A549 (cell line): ENCODE results near the gene CRADD. TPM values are rescaled to one million over a fixed set of nuclear protein-coding genes. Genes with fewer than 3 reads are reported as not detected.

Experiments
- ATAC-seq, 2 experiments: fragments of 200-7000 bp in 1 of 2; fragments of >200 bp in 1 of 2; cut with Nextera tagmentation in 1 of 2; cut with Tn5 transposase in 1 of 2; 3 replicates each; pipeline versions ENCODE4 v1.8.0 to v1.9.1; 2018 to 2020; ENCODE audit warnings: mild to moderate bottlenecking in 1 of 2, moderate library complexity in 1 of 2
- CTCF ChIA-PET: fragments of 300-600 bp; sonication (Branson Sonifier 250); formaldehyde crosslinking; extraction: SDS; loops from one replicate; lab custom pipeline; 2021; ENCODE audit warnings: antibody characterized with exemption, inconsistent platforms; lab: Yijun Ruan, JAX
- POLR2A ChIA-PET: fragments of 350-600 bp; formaldehyde crosslinking; extraction: SDS; loops from one replicate; lab custom pipeline; 2021; ENCODE audit warnings: antibody characterized with exemption, inconsistent platforms; lab: Yijun Ruan, JAX
- DNase-seq, 2 experiments: peaks; one replicate each; pipeline versions ENCODE4 v3.0.0 to v3.0.0-alpha.2; 2011 to 2016; ENCODE audit warnings: low read depth in 1 of 2, low spot score in 1 of 2
- FAIRE-seq: peaks from 2 replicates; lab custom pipeline; 2011; peaks lifted over from hg19 to GRCh38; lab: Jason Lieb, UNC
- H3K27ac ChIP-seq, 2 experiments: fragments of >200 bp; sonication (Bioruptor Twin); formaldehyde crosslinking; 3 replicates each; pipeline ENCODE4 v1.5.1; 2016 to 2017
- H3K4me1 ChIP-seq: fragments of >200 bp; sonication (Bioruptor Twin); formaldehyde crosslinking; 3 replicates; pipeline ENCODE4 v1.6.1; 2016
- H3K4me2 ChIP-seq: fragments of >200 bp; sonication (Bioruptor Twin); formaldehyde crosslinking; 3 replicates; pipeline ENCODE4 v1.6.1; 2016
- H3K4me3 ChIP-seq: fragments of >200 bp; sonication (Bioruptor Twin); formaldehyde crosslinking; 3 replicates; pipeline ENCODE4 v1.5.1; 2016
- H3K9me3 ChIP-seq: fragments of >200 bp; sonication (Bioruptor Twin); formaldehyde crosslinking; 3 replicates; pipeline ENCODE4 v1.6.1; 2016
- BHLHE40 ChIP-seq: IDR thresholded peaks from 2 replicates; pipeline ENCODE4 v1.6.1; 2012; ENCODE audit warnings: low read depth, low read length, inconsistent platforms
- CBX2 ChIP-seq: fragments of 200-600 bp; sonication (generic); IDR thresholded peaks from 2 replicates; pipeline ENCODE4 v1.6.1; 2016; ENCODE audit warnings: low read depth, mild to moderate bottlenecking, borderline replicate concordance
- CBX8 ChIP-seq: fragments of 200-600 bp; sonication (generic); IDR thresholded peaks from 2 replicates; pipeline ENCODE4 v1.6.1; 2016
- CHD4 ChIP-seq: fragments of 200-600 bp; sonication (generic); IDR thresholded peaks from 2 replicates; pipeline ENCODE4 v1.6.1; 2016; ENCODE audit warnings: antibody characterized with exemption, mild to moderate bottlenecking, borderline replicate concordance
- FOSB ChIP-seq: fragments of 250-450 bp; sonication (Bioruptor Pico); IDR thresholded peaks from 2 replicates; pipeline ENCODE4 v1.5.0; 2020; ENCODE audit warnings: mild to moderate bottlenecking, moderate library complexity
- FOXS1 ChIP-seq: fragments of 250-450 bp; sonication (Bioruptor Pico); IDR thresholded peaks from 2 replicates; pipeline ENCODE4 v1.5.0; 2020; ENCODE audit warnings: mild to moderate bottlenecking, moderate library complexity
- HDAC2 ChIP-seq: fragments of 200-600 bp; sonication (generic); IDR thresholded peaks from 2 replicates; pipeline ENCODE4 v1.6.1; 2016
- HEYL ChIP-seq: fragments of 250-450 bp; sonication (Bioruptor Pico); IDR thresholded peaks from 2 replicates; pipeline ENCODE4 v1.8.0; 2021; ENCODE audit warnings: mild to moderate bottlenecking, moderate library complexity
- HOXA7 ChIP-seq: fragments of 250-450 bp; sonication (Bioruptor Pico); IDR thresholded peaks from 2 replicates; pipeline ENCODE4 v1.5.0; 2020; ENCODE audit warnings: mild to moderate bottlenecking, moderate library complexity
- JUN ChIP-seq, 2 experiments: fragments of >200 bp; sonication (Bioruptor Twin); formaldehyde crosslinking; IDR thresholded peaks; 2 replicates in 1 of 2; 3 replicates in 1 of 2; pipeline ENCODE4 v1.6.1; 2016 to 2017
- JUNB ChIP-seq: fragments of >200 bp; sonication (Bioruptor Twin); formaldehyde crosslinking; IDR thresholded peaks from 2 replicates; pipeline ENCODE4 v1.6.1; 2016
- KDM1A ChIP-seq: fragments of 200-600 bp; sonication (generic); IDR thresholded peaks from 2 replicates; pipeline ENCODE4 v1.6.1; 2016; ENCODE audit warnings: low read depth, mild to moderate bottlenecking
- KDM5A ChIP-seq: fragments of 200-600 bp; sonication (generic); IDR thresholded peaks from 2 replicates; pipeline ENCODE4 v1.6.1; 2016; ENCODE audit warnings: antibody characterized with exemption, mild to moderate bottlenecking
- RAD21 ChIP-seq, 2 experiments: fragments of >200 bp in 1 of 2; sonication (Bioruptor Twin) in 1 of 2; formaldehyde crosslinking in 1 of 2; IDR thresholded peaks in 1 of 2; conservative IDR thresholded peaks in 1 of 2; 2 replicates in 1 of 2; 3 replicates in 1 of 2; pipeline ENCODE4 v1.6.1; 2012 to 2018; ENCODE audit warnings: inconsistent platforms in 1 of 2
- SREBF2 ChIP-seq: fragments of 450-650 bp; IDR thresholded peaks from 2 replicates; pipeline ENCODE4 v1.6.1; 2014; ENCODE audit warnings: mild to moderate bottlenecking, moderate library complexity
- ZNF302 ChIP-seq: fragments of 250-450 bp; sonication (Bioruptor Pico); IDR thresholded peaks from 2 replicates; pipeline ENCODE4 v1.9.0; 2021; ENCODE audit warnings: inconsistent platforms, mild to moderate bottlenecking, moderate library complexity
- WGBS: methylation state at CpG from one replicate; pipeline ENCODE4 v1.1.6; 2017; ENCODE audit errors: missing lambda C conversion rate; 5-methylcytosine and 5-hydroxymethylcytosine counted together
- polyA plus RNA-seq, 4 experiments: library from polyadenylated mRNA; depleted of rRNA in 3 of 4; stranded (reverse); fragments of >200 nt; fragmentation: RNase III in 1 of 4; extraction: RNeasy Plus Mini Kit Qiagen cat#74134 plus additional on column Dnase treatment in 1 of 4; gene quantifications; 2 replicates in 3 of 4; 3 replicates in 1 of 4; pipeline ENCODE4 v1.2.3, GENCODE V29; 2011 to 2017
- TF ChIP-seq, protein P1 (sequence below): fragments of >200 bp; sonication (Bioruptor Twin); formaldehyde crosslinking; IDR thresholded peaks from 3 replicates; pipeline ENCODE4 v1.6.1; 2016
- TF ChIP-seq, protein P2 (sequence below): fragments of >200 bp; sonication (Bioruptor Twin); formaldehyde crosslinking; IDR thresholded peaks from 3 replicates; pipeline ENCODE4 v1.5.1; 2016
- TF ChIP-seq, protein P3 (sequence below): fragments of 150-350 bp; IDR thresholded peaks from 2 replicates; pipeline ENCODE4 v1.6.1; 2014; ENCODE audit warnings: low read depth, mild to moderate bottlenecking, low read length
- TF ChIP-seq, protein P4 (sequence below): fragments of 250-450 bp; sonication (Bioruptor Pico); IDR thresholded peaks from 2 replicates; pipeline ENCODE4 v1.5.0; 2020; ENCODE audit warnings: low read depth, mild to moderate bottlenecking, moderate library complexity
- TF ChIP-seq, protein P5 (sequence below): fragments of >200 bp; sonication (Bioruptor Twin); formaldehyde crosslinking; IDR thresholded peaks from 2 replicates; pipeline ENCODE4 v1.6.1; 2016

CRADD gene
- polyA plus RNA-seq, 2 of the 4 experiments (the other 2 are of a cell fraction): 13.2 to 23.0 TPM

DNA sequence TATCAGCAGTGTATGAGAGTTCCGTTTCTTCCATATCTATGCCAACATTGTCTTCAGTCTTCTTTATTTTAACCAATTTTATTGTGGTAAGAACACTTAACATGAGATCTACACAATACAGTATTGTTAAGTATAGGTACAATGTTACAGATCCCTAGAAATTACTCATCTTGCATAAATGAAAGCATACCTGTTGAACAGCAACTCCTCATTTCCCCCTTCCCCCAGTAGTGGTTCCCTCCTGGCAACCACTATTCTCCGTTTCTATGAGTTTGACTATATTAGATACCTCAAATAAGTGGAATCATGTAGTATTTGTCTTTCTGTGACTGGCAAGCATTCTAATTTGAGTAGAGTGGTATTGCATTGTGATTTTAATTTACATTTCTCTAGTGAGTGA, 150.5 kb downstream of the CRADD start:
- WGBS: 89% methylated on average over 2 of the region's 2 CpGs
- Histone ChIP-seq H3K4me1 (peaks cover 13% of the 10 kb centered on the region; the same call in 2 of the 3 replicates), H3K9me3 (no peaks in the 10 kb centered on the region), H3K4me2 (no peak overlapping the region), H3K27ac (no peak overlapping the region), H3K4me3 (no peak overlapping the region)
- no peak for DNase-seq
- TF ChIP-seq, protein P1, sequence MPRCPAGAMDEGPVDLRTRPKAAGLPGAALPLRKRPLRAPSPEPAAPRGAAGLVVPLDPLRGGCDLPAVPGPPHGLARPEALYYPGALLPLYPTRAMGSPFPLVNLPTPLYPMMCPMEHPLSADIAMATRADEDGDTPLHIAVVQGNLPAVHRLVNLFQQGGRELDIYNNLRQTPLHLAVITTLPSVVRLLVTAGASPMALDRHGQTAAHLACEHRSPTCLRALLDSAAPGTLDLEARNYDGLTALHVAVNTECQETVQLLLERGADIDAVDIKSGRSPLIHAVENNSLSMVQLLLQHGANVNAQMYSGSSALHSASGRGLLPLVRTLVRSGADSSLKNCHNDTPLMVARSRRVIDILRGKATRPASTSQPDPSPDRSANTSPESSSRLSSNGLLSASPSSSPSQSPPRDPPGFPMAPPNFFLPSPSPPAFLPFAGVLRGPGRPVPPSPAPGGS: no peak
- TF ChIP-seq HDAC2 (no peak), CHD4 (no peak), JUNB (no peak), HEYL (CRISPR knock-in tag) (no peak), RAD21 (conservative IDR thresholded peaks at IDR 0.05 in 1 of 2, IDR thresholded peaks at IDR 0.05 in 1 of 2) (no peak), KDM1A (no peak), BHLHE40 (no peak)
- no peak for ATAC-seq
- CTCF ChIA-PET: interaction anchor here (0.6 to 1.4 kb wide), 3 partner anchors 11 to 22 kb away, joined by 3 read pairs; no protein-coding TSS in a partner anchor
- POLR2A ChIA-PET: no interaction called here
- FAIRE-seq: no peak

DNA sequence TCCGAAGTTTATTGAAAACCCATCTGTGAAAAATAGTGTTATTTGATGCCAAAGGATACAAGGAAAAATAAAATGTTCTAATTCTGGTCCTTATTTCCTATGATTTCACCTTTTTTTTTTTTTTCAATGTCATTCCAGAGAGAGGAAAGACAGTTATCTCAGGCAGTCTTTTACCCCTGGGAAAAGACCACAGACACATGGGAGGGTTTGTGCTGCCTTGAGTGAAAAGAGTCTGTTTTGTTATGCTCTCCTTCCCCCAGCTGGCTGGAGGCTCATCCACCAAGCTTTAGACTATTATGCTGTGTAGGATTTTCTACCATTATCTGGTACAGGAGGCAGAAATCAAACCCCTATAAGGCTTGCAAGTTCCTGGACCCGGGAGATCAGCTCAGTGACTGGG, 151.8 kb downstream of the CRADD start:
- FAIRE-seq: no peak
- Histone ChIP-seq H3K27ac (no peak overlapping the region), H3K9me3 (no peaks in the 10 kb centered on the region), H3K4me1 (peaks cover 10% of the 10 kb centered on the region; the same call in 2 of the 3 replicates), H3K4me2 (no peak overlapping the region), H3K4me3 (no peak overlapping the region)
- POLR2A ChIA-PET: no interaction called here
- CTCF ChIA-PET: interaction anchor here (0.6 to 1.9 kb wide), 4 partner anchors 10 to 441 kb away, joined by 3 to 7 read pairs (median 4); no protein-coding TSS in a partner anchor
- ATAC-seq: no peak
- TF ChIP-seq, protein P2, sequence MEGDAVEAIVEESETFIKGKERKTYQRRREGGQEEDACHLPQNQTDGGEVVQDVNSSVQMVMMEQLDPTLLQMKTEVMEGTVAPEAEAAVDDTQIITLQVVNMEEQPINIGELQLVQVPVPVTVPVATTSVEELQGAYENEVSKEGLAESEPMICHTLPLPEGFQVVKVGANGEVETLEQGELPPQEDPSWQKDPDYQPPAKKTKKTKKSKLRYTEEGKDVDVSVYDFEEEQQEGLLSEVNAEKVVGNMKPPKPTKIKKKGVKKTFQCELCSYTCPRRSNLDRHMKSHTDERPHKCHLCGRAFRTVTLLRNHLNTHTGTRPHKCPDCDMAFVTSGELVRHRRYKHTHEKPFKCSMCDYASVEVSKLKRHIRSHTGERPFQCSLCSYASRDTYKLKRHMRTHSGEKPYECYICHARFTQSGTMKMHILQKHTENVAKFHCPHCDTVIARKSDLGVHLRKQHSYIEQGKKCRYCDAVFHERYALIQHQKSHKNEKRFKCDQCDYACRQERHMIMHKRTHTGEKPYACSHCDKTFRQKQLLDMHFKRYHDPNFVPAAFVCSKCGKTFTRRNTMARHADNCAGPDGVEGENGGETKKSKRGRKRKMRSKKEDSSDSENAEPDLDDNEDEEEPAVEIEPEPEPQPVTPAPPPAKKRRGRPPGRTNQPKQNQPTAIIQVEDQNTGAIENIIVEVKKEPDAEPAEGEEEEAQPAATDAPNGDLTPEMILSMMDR: no peak
- TF ChIP-seq JUN (IDR thresholded peaks at IDR 0.05): no peak
- TF ChIP-seq, protein P3, sequence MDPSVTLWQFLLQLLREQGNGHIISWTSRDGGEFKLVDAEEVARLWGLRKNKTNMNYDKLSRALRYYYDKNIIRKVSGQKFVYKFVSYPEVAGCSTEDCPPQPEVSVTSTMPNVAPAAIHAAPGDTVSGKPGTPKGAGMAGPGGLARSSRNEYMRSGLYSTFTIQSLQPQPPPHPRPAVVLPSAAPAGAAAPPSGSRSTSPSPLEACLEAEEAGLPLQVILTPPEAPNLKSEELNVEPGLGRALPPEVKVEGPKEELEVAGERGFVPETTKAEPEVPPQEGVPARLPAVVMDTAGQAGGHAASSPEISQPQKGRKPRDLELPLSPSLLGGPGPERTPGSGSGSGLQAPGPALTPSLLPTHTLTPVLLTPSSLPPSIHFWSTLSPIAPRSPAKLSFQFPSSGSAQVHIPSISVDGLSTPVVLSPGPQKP: no peak
- no peak for TF ChIP-seq KDM5A
- no peak for TF ChIP-seq FOSB (CRISPR knock-in tag)
- no peak for TF ChIP-seq ZNF302 (CRISPR knock-in tag)
- 53% methylated on average over 2 of the region's 2 CpGs for WGBS
- DNase-seq: no peak

DNA sequence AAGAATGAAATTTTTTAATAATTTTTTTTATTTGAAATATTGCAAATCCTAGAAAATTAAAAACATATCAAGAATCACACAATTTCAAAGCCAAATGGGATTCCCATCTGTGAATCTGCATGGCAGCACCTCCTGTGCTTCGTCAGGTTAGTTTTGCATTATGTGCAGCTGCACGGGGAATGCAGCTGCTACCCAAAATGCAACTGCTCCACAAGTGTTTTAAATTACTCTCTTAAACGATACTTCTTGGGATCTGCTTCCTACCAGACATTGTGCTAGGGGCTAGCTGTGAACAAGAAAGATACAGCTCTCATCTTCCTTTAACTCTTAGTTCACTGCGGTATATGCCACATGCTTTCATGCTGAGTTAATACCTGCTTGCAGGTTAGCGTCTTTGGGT, 154.2 kb downstream of the CRADD start:
- POLR2A ChIA-PET: no interaction called here
- no peak for FAIRE-seq
- no peak for TF ChIP-seq SREBF2
- no peak for TF ChIP-seq FOXS1 (CRISPR knock-in tag)
- TF ChIP-seq CBX2: no peak
- TF ChIP-seq, protein P4, sequence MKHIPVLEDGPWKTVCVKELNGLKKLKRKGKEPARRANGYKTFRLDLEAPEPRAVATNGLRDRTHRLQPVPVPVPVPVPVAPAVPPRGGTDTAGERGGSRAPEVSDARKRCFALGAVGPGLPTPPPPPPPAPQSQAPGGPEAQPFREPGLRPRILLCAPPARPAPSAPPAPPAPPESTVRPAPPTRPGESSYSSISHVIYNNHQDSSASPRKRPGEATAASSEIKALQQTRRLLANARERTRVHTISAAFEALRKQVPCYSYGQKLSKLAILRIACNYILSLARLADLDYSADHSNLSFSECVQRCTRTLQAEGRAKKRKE (CRISPR knock-in tag): no peak
- TF ChIP-seq FOSB (CRISPR knock-in tag): no peak
- TF ChIP-seq, protein P5, sequence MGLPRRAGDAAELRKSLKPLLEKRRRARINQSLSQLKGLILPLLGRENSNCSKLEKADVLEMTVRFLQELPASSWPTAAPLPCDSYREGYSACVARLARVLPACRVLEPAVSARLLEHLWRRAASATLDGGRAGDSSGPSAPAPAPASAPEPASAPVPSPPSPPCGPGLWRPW: no peak
- TF ChIP-seq HOXA7: no peak
- TF ChIP-seq CBX8: no peak

More for the DNA sequence above, 154.2 kb downstream of the CRADD start:
- no peak for ATAC-seq
- H3K4me3 ChIP-seq: no peak overlapping the region
- no peak for DNase-seq
- no peaks in the 10 kb centered on the region for H3K9me3 ChIP-seq
- no peak overlapping the region for H3K27ac ChIP-seq
- WGBS: 91% methylated on average over 5 of the region's 5 CpGs
- H3K4me2 ChIP-seq: no peak overlapping the region
- CTCF ChIA-PET: no interaction called here
- no peaks in the 10 kb centered on the region for H3K4me1 ChIP-seq
